Gastroesophageal sphincter (tissue), 3 donors: ENCODE data around the gene PRR23E.

ENCODE experiments used
- CTCF ChIP-seq, 4 experiments: fragments of 200-600 bp in 2 of 4; fragments of 450-650 bp in 2 of 4; sonication (generic) in 1 of 4; IDR thresholded peaks; one replicate each; pipeline ENCODE4 v1.5.1; 2017 to 2019; ENCODE audit warnings: antibody characterized with exemption in 4 of 4, mild to moderate bottlenecking in 2 of 4, moderate library complexity in 2 of 4
- EP300 ChIP-seq: sonication (generic); formaldehyde crosslinking; IDR thresholded peaks from one replicate; pipeline ENCODE4 v1.6.1; 2017; ENCODE audit warnings: antibody characterized with exemption, mild to moderate bottlenecking
- POLR2A ChIP-seq, 2 donors: fragments of 450-650 bp; IDR thresholded peaks; one replicate each; pipeline ENCODE4 v1.6.1; 2017; ENCODE audit warnings: antibody characterized with exemption in 2 of 2, mild to moderate bottlenecking in 2 of 2, moderate library complexity in 1 of 2

GRCh38 chr3:127203024-127203423 lies 10.1 kb downstream of the PRR23E start:
- no peak for TF ChIP-seq POLR2A (IDR thresholded peaks at IDR 0.05)
- no peak for TF ChIP-seq CTCF (IDR thresholded peaks at IDR 0.05)
- TF ChIP-seq EP300, result no peak
